ENCODE results near the gene TLE1. TPM values are rescaled to one million over a fixed set of nuclear protein-coding genes. Genes with fewer than 3 reads are reported as not detected.

TLE1 gene
- total and polyA plus RNA-seq, 2 of the 4 experiments (the other 2 are of a cell fraction) = 36.0 to 51.0 TPM

DNA sequence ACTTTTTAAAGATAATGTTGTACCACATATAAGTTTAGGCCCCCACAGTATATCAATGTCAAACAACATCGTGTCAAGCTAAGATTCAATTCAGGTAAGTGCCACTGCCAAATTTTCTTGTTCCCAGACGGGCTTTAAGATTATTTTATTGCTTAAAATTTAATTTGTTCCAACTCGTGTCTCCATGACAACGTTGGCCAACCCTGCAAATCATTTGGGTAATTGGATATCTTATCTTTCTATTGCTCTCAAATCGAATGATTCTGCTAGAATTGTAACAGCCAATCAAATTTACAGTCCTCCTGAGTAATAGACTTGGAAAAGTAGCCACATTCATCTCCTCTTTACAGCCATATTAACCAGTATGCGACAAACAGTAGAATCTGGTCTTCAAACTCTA, 19.5 kb downstream of the TLE1 start:
- no peak overlapping the region for H3K4me3 ChIP-seq (ENCODE audit: insufficient read depth, low read depth, low read length)
- peaks cover 17% of the 10 kb centered on the region for H3K36me3 ChIP-seq (ENCODE audit: control insufficient read depth, insufficient read depth, low read length)
- no peak overlapping the region for H2BK20ac ChIP-seq (ENCODE audit: low read depth, low read length)
- in situ Hi-C loops (cut with MboI; ENCODE audit: low sequenced_read_pairs) = no loop called here
- POLR2A ChIA-PET (ENCODE audit: unreplicated experiment) = no interaction called here
- no peaks in the 10 kb centered on the region for H3K27me3 ChIP-seq (ENCODE audit: control insufficient read depth, insufficient read depth, low read length)
- H3K4me1 ChIP-seq (ENCODE audit: control insufficient read depth, insufficient read depth, low read length) = peaks cover 11% of the 10 kb centered on the region
- no peak overlapping the region for H3K18ac ChIP-seq (ENCODE audit: low read depth, low read length)
- H2AK5ac ChIP-seq (ENCODE audit: low read depth, low read length) = no peak overlapping the region
- CTCF ChIA-PET = interaction anchor here (0.7 kb wide), 1 partner anchor 651 kb away, joined by 4 read pairs; no protein-coding TSS in a partner anchor
- 0 out of 2 replicates have a peak, but pooled peaks cover 4% of the 10 kb centered on the region for H4K20me1 ChIP-seq (ENCODE audit: insufficient read depth, low read length)
- no peak overlapping the region for H2BK120ac ChIP-seq (ENCODE audit: low read depth, low read length)
- intact Hi-C loops (cut with micrococcal nuclease) = no loop called here
- H4K5ac ChIP-seq (ENCODE audit: low read depth, low read length) = no peak overlapping the region
- H3K9me3 ChIP-seq (ENCODE audit: control insufficient read depth, insufficient read depth, low read length) = no peaks in the 10 kb centered on the region
- no peak overlapping the region for H3K27ac ChIP-seq (ENCODE audit: insufficient read depth, low read length)
- no peak overlapping the region for H2AFZ ChIP-seq (replicated peaks; ENCODE audit: low read length, poor library complexity)
- no TSS peak for BruUV-seq (replicated peaks)
- no peak overlapping the region for H3K9ac ChIP-seq (ENCODE audit: low read depth, low read length)
- ATAC-seq (ENCODE audit: low read depth) (no peak), DNase-seq (no peak)
- H3K4me2 ChIP-seq (ENCODE audit: low read depth, low read length) = no peak overlapping the region
- peaks cover 2% of the 10 kb centered on the region; the same call in 1 of the 2 replicates for H3K9me1 ChIP-seq (ENCODE audit: insufficient read depth, low read length)
- no peak overlapping the region for H2AK9ac ChIP-seq (replicated peaks; ENCODE audit: low read depth, low read length, poor library complexity)
- TF ChIP-seq MAFK (IDR thresholded peaks at IDR 0.05; ENCODE audit: low read depth, low read length) (no peak), POLR2A (IDR thresholded peaks at IDR 0.05; ENCODE audit: low read depth, low read length) (no peak), MAZ (IDR thresholded peaks at IDR 0.05; ENCODE audit: borderline replicate concordance, low read depth, low read length) (no peak), RCOR1 (IDR thresholded peaks at IDR 0.05; ENCODE audit: insufficient replicate concordance, low read length) (no peak), RAD21 (IDR thresholded peaks at IDR 0.05; ENCODE audit: low read length) (no peak), FOS (IDR thresholded peaks at IDR 0.05; ENCODE audit: low read depth, low read length) (no peak), NFE2L2 (IDR thresholded peaks at IDR 0.05; ENCODE audit: low read depth, low read length) (no peak), MXI1 (IDR thresholded peaks at IDR 0.05; ENCODE audit: borderline replicate concordance, low read depth, low read length) (no peak), SMC3 (IDR thresholded peaks at IDR 0.05; ENCODE audit: low read depth, low read length) (no peak)
- TF ChIP-seq, protein P1, sequence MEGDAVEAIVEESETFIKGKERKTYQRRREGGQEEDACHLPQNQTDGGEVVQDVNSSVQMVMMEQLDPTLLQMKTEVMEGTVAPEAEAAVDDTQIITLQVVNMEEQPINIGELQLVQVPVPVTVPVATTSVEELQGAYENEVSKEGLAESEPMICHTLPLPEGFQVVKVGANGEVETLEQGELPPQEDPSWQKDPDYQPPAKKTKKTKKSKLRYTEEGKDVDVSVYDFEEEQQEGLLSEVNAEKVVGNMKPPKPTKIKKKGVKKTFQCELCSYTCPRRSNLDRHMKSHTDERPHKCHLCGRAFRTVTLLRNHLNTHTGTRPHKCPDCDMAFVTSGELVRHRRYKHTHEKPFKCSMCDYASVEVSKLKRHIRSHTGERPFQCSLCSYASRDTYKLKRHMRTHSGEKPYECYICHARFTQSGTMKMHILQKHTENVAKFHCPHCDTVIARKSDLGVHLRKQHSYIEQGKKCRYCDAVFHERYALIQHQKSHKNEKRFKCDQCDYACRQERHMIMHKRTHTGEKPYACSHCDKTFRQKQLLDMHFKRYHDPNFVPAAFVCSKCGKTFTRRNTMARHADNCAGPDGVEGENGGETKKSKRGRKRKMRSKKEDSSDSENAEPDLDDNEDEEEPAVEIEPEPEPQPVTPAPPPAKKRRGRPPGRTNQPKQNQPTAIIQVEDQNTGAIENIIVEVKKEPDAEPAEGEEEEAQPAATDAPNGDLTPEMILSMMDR (conservative IDR thresholded peaks at IDR 0.05; ENCODE audit: low read depth, low read length) = no peak
- no peak overlapping the region for H3K4ac ChIP-seq (ENCODE audit: low read depth, low read length)
- WGBS, 2 experiments (ENCODE audit: extremely low coverage in 2 of 2, insufficient read length in 1 of 2) = 80% methylated on average over 1 of the region's 6 CpGs; no CpG with 5 or more reads in 1 of the 2 experiments
- H4K91ac ChIP-seq (ENCODE audit: insufficient read depth, low read depth, low read length) = no peak overlapping the region
- no peak overlapping the region for H2BK5ac ChIP-seq (ENCODE audit: low read depth, low read length, poor library complexity, severe bottlenecking)
- peaks cover 29 to 77% of the 10 kb centered on the region in 2 experiments for H3K79me1 ChIP-seq (ENCODE audit: low read depth in 1 of 2, low read length in 2 of 2)
- dilution Hi-C loops (cut with HindIII; ENCODE audit: low sequenced_read_pairs, unreplicated experiment) = no loop called here
- no peak overlapping the region for H2BK15ac ChIP-seq (ENCODE audit: low read depth, low read length)
- H3K23ac ChIP-seq (ENCODE audit: low read depth, low read length) = no peak overlapping the region
- H3K14ac ChIP-seq (replicated peaks; ENCODE audit: low read depth, low read length) = no peak overlapping the region
- no peak overlapping the region for H3K56ac ChIP-seq (ENCODE audit: extremely low read depth, insufficient read depth, low read length)
- no peak overlapping the region for H4K8ac ChIP-seq (ENCODE audit: low read depth in 2 of 2, low read length in 2 of 2)

Measured in IMR-90 (cell line).